ENCODE results near the gene E2F2. TPM values are rescaled to one million over a fixed set of nuclear protein-coding genes. Genes with fewer than 3 reads are reported as not detected.

E2F2 gene
- total RNA-seq, 1 experiment from 2014 or later: 4.1 TPM

- in situ Hi-C loops (cut with HindIII; ENCODE audit: low pct_unique_long_range_greater_than_20kb, low sequenced_read_pairs): no loop called here
Measured at GRCh38 chr1:23530087-23530746, 816 bp downstream of the E2F2 start.

DNA sequence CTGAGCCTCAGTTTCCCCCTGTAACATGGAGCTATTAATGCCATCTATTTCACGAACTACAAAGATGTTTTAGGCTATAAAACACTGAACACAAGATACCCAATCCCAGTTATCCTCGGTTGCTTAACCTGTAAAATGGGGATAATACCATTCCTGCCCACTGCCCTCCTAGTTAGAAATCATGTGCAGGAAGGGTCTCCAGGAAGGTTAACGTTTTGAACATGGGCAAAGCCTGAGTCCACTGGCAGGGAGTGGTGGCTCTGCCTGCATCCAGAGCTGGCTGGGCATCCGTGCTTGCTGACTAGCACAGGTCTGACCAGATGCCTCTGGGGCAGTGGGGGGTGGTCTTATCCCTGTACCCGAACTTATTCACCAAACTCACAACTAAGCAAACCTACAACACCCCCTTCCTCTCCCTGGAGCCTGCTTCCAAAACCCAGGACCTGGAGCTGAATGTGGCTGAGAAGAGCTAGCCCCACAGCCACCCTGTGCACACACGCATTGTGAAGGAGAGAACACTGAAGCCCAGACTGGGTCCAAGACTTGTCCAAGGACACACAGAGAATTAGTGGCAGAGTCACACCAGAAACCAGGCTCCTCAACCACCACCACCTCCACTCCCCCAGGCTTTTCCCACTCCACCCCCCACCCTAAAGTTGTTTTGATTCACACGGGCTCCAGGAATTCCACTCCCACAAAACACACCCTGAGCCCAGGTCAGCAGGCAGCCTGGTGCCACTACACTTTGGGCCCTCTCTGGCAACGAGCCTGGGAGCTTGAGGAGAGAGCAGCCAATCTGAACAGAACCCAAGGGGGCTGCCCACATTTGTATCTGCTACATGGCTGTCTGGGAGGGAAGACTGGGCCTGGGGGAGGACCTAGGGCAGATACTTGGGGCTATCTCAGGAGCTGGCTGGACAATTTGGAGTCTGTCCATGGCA, 1.6 kb downstream of the E2F2 start:
- no peak for DNase-seq (ENCODE audit: low read depth, low spot score)
- in situ Hi-C loops (cut with HindIII; ENCODE audit: low pct_unique_long_range_greater_than_20kb, low sequenced_read_pairs): no loop called here

More at GRCh38 chr1:23530087-23530746, 816 bp downstream of the E2F2 start:
- DNase-seq (ENCODE audit: low read depth, low spot score): no peak

- peak; percentile 70 for DNase-seq (ENCODE audit: low read depth, low spot score)
- in situ Hi-C loops (cut with HindIII; ENCODE audit: low pct_unique_long_range_greater_than_20kb, low sequenced_read_pairs): no loop called here
Measured at GRCh38 chr1:23528250-23528978, 2.6 kb downstream of the E2F2 start.

GRCh38 chr1:23527900-23528249, 3.2 kb downstream of the E2F2 start:
- DNase-seq (ENCODE audit: low read depth, low spot score): no peak
- in situ Hi-C loops (cut with HindIII; ENCODE audit: low pct_unique_long_range_greater_than_20kb, low sequenced_read_pairs): no loop called here

- in situ Hi-C loops (cut with HindIII; ENCODE audit: low pct_unique_long_range_greater_than_20kb, low sequenced_read_pairs): no loop called here
- DNase-seq (ENCODE audit: low read depth, low spot score): no peak
Measured at GRCh38 chr1:23527366-23527765, 3.7 kb downstream of the E2F2 start.

DNA sequence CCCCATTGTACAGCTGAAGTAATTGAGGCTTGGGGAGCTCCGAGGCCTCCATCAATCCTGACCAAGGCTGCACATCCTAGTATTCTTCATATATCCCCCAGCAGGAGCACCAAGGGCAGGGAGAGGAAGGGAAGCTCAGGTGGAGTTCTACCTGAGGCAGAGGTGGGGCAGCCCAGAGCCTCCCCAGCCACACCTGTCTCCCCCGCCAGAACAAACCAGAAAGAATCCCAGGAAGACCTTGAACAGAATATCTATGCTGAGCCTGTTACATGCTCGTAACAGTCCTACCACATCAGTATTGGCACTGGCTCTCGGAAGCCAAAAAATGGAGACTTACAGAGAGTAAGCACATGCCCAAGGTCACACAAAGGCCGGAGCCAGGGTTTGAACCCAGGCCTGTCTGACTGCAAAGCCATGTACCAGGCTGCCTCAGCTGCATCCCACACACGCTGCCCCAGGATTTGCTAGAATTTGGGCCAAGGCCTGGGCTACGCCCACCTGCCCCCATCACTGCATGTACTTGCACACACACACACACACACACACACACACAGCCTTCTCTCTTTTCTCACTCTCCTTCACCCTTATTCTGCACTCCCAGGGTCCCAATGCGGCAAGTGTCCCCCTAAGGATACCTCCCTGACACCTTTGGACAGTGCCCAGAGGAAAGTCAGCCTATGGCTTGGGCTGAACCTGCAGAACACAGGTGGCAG, 4.5 kb downstream of the E2F2 start:
- in situ Hi-C loops (cut with HindIII; ENCODE audit: low pct_unique_long_range_greater_than_20kb, low sequenced_read_pairs): no loop called here
- no peak for DNase-seq (ENCODE audit: low read depth, low spot score)

DNA sequence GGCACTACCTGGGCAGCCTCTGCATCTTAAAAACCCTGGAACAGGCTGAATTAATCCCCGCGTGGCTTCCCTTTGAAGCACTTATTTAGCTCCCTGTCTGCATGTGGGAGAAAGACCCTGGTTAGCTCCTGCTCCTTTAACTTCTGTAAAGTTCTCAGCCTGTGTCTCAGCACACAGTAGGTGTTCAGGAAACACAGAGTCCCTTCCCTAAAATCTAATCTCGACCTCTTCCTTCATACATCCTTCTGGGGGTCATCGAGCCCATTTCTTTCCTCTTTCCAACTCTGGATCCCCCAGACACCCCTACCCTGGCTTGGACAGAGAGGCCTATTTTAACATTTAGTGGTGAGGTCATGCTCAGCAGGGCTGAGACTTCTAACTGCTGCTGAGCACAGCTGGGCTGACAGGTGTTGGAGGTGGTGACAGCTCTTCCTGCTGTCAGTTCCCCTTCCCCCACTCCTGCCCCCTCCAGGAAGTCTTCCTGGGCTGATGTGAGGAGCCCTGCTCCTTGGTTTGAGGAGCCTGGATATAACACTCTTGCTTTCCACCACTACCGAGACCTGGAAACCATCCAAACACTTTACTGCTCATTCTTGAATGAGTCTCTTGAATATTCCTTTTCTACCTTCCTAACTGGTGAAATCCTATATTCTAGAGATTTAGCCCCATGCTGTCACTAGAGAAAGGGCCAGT, 5.3 kb downstream of the E2F2 start:
- no peak for DNase-seq (ENCODE audit: low read depth, low spot score)
- in situ Hi-C loops (cut with HindIII; ENCODE audit: low pct_unique_long_range_greater_than_20kb, low sequenced_read_pairs): no loop called here

GRCh38 chr1:23524716-23525401, 6.2 kb downstream of the E2F2 start:
- no peak for DNase-seq (ENCODE audit: low read depth, low spot score)
- in situ Hi-C loops (cut with HindIII; ENCODE audit: low pct_unique_long_range_greater_than_20kb, low sequenced_read_pairs): no loop called here

- in situ Hi-C loops (cut with HindIII; ENCODE audit: low pct_unique_long_range_greater_than_20kb, low sequenced_read_pairs): no loop called here
- no peak for DNase-seq (ENCODE audit: low read depth, low spot score)
Measured at GRCh38 chr1:23524163-23524562, 6.9 kb downstream of the E2F2 start.

DNA sequence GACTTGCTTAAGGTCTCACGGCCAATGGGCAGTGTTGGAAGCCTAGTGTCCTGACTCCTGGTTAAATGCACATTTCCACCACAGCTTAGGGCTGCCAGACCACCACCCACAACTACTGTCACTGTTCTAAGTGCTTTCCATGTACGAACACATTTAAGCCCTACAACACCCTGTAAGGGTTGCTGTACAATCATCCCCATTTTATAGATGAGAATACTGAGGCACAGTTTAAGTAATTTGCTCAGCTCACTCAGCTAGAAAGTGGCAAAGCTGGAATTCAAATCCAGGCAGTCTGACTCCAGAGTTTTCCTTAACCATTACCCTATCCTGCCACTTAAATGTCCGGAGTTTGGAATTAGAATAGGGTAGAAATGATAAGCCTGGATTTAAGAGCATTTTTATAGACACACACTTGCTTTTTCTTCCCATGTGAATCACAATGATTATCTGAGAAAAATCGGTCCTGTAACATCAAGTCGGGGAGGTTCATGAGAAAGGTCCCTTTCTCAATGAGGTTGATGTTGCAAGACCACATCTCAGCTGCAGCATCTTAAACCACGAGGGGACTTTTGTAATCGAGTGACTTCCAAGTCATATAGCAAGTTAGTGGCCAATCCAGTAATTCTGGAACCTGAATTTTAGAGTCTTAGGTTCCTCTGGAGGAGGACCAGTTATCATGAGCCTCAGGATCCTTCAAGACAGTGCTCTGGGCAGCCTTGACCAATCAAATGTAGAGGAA, 8.6 kb downstream of the E2F2 start:
- no peak for DNase-seq (ENCODE audit: low read depth, low spot score)
- in situ Hi-C loops (cut with HindIII; ENCODE audit: low pct_unique_long_range_greater_than_20kb, low sequenced_read_pairs): no loop called here

DNA sequence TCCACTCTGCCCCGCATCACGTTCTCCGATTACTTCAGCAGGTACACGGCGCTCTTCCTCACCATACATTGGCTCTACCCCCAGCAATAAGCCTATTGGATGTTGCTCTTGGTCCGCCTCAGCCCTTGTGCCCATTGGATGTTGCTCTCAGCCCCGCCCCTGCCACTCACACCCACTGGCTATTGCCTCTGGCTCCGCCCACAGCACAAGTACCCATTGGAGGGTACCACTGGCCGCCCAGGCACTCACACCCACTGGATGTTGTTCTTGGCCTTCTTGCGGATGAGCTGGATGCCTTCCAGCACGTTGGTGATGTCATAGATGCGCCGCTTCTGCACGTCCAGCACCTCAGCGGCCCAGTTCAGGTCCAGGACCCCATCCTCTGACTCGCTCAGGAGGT, 9.4 kb downstream of the E2F2 start:
- DNase-seq (ENCODE audit: low read depth, low spot score): no peak
- in situ Hi-C loops (cut with HindIII; ENCODE audit: low pct_unique_long_range_greater_than_20kb, low sequenced_read_pairs): no loop called here

- DNase-seq (ENCODE audit: low read depth, low spot score): no peak
- in situ Hi-C loops (cut with HindIII; ENCODE audit: low pct_unique_long_range_greater_than_20kb, low sequenced_read_pairs): no loop called here
Measured at GRCh38 chr1:23517581-23517980, 13.5 kb downstream of the E2F2 start.

- in situ Hi-C loops (cut with HindIII; ENCODE audit: low pct_unique_long_range_greater_than_20kb, low sequenced_read_pairs): no loop called here
- DNase-seq (ENCODE audit: low read depth, low spot score): no peak
Measured at GRCh38 chr1:23515905-23516304, 15.1 kb downstream of the E2F2 start.

GRCh38 chr1:23514111-23514679, 16.8 kb downstream of the E2F2 start:
- in situ Hi-C loops (cut with HindIII; ENCODE audit: low pct_unique_long_range_greater_than_20kb, low sequenced_read_pairs): no loop called here
- DNase-seq (ENCODE audit: low read depth, low spot score): no peak

DNA sequence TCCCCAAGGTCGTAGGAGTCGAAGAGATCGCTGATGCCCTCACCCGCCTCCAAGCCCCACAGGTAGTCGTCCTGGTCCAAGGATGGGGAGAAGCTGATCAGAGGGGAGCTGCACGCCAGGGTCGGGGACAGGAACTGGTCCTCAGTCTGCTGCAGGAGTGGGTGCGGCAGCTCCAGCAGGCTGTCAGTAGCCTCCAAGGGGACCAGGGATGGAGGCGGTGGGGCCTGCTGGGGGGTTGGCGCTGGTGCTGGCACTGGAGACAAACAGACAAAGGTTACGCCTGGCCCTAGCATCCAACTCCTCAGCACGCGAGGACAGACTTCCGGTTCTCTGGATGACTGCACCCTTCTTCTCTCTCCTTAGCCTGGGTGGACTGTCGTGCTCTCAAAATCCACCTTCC, 21.1 kb downstream of the E2F2 start:
- DNase-seq (ENCODE audit: low read depth, low spot score): no peak
- in situ Hi-C loops (cut with HindIII; ENCODE audit: low pct_unique_long_range_greater_than_20kb, low sequenced_read_pairs): no loop called here

Measured in SK-MEL-5 (cell line).